Fibroblast of lung (primary cell): ENCODE results near the gene MORN1. TPM values are rescaled to one million over a fixed set of nuclear protein-coding genes. Genes with fewer than 3 reads are reported as not detected.
A peak's percentile ranks its signal among the peaks of the same experiment; 100 is the strongest.

Source experiments
- DNase-seq, 2 donors: peaks; one replicate each; pipeline versions ENCODE4 v3.0.0 to v3.0.0-alpha.2; 2010; ENCODE audit warnings: low read depth in 2 of 2
- H2AFZ ChIP-seq: 2 replicates; pipeline ENCODE4 v1.5.1; 2012; ENCODE audit warnings: low read length, control low read depth, inconsistent platforms
- H3K27ac ChIP-seq: 2 replicates; pipeline ENCODE4 v1.5.1; 2011; ENCODE audit warnings: low read length, control low read depth; ENCODE audit not compliant: insufficient read depth
- H3K27me3 ChIP-seq: 2 replicates; pipeline ENCODE4 v1.5.1; 2011; ENCODE audit warnings: mild to moderate bottlenecking, low read length; ENCODE audit not compliant: control insufficient read depth, insufficient read depth
- H3K36me3 ChIP-seq: 2 replicates; pipeline ENCODE4 v1.5.1; 2011; ENCODE audit warnings: low read length; ENCODE audit not compliant: control insufficient read depth, insufficient read depth
- H3K4me1 ChIP-seq: 2 replicates; pipeline ENCODE4 v1.5.1; 2011; ENCODE audit warnings: low read length; ENCODE audit not compliant: control insufficient read depth, insufficient read depth; ENCODE audit errors: extremely low read depth
- H3K4me2 ChIP-seq: 2 replicates; pipeline ENCODE4 v1.5.1; 2011; ENCODE audit warnings: low read length, control low read depth; ENCODE audit not compliant: insufficient read depth; ENCODE audit errors: extremely low read depth
- H3K4me3 ChIP-seq, 4 experiments: fragments of 200-600 bp in 1 of 4; sonication (generic) in 1 of 4; replicated peaks in 1 of 4; 2 replicates each; pipeline ENCODE4 v1.5.1; 2011 to 2016; ENCODE audit warnings: low read length in 4 of 4, low read depth in 3 of 4, mild to moderate bottlenecking in 3 of 4, control low read depth in 2 of 4, inconsistent platforms in 1 of 4, mixed read lengths in 1 of 4; ENCODE audit not compliant: insufficient read depth in 1 of 4; ENCODE audit errors: control extremely low read depth in 1 of 4
- H3K79me2 ChIP-seq: 2 replicates; pipeline ENCODE4 v1.5.1; 2012; ENCODE audit warnings: mild to moderate bottlenecking, low read length, inconsistent platforms; ENCODE audit not compliant: control insufficient read depth, insufficient read depth
- H3K9ac ChIP-seq: 2 replicates; pipeline ENCODE4 v1.5.1; 2011; ENCODE audit warnings: mild to moderate bottlenecking, low read length, control low read depth; ENCODE audit not compliant: insufficient read depth
- H3K9me3 ChIP-seq: 2 replicates; pipeline ENCODE4 v1.5.1; 2012; ENCODE audit warnings: low read depth, low read length; ENCODE audit not compliant: control insufficient read depth, insufficient read depth
- H4K20me1 ChIP-seq: 2 replicates; pipeline ENCODE4 v1.5.1; 2011; ENCODE audit warnings: low read length; ENCODE audit not compliant: control insufficient read depth, insufficient read depth; ENCODE audit errors: extremely low read depth
- EZH2 ChIP-seq: IDR thresholded peaks from 2 replicates; pipeline ENCODE4 v1.5.1; 2012; ENCODE audit warnings: low read length, control low read depth, mild to moderate bottlenecking; ENCODE audit errors: missing control alignments
- polyA plus RNA-seq, 2 donors: library from polyadenylated mRNA; depleted of rRNA in 1 of 2; stranded (reverse) in 1 of 2; unstranded in 1 of 2; fragments of >200 nt; gene quantifications; 2 replicates each; pipeline ENCODE4 v1.2.1, GENCODE V29; 2011 to 2012; ENCODE audit warnings: missing spikeins in 1 of 2
- total RNA-seq: library from RNA; depleted of rRNA; stranded (reverse); fragments of >200 nt; gene quantifications from 2 replicates; pipeline ENCODE4 v1.2.1, GENCODE V29; 2014
- TF ChIP-seq, protein P1 (sequence below), 2 donors: IDR thresholded peaks in 1 of 2; conservative IDR thresholded peaks in 1 of 2; 1 replicate in 1 of 2; 2 replicates in 1 of 2; pipeline ENCODE4 v1.5.1; 2011 to 2012; ENCODE audit warnings: low read length in 2 of 2, control low read depth in 1 of 2, inconsistent platforms in 1 of 2, low read depth in 1 of 2, mild to moderate bottlenecking in 1 of 2

The MORN1 gene
- total and polyA plus RNA-seq, 2 donors (not counting 1 experiment from before 2014, with no cell fraction given): 3.5 to 10.6 TPM

DNA sequence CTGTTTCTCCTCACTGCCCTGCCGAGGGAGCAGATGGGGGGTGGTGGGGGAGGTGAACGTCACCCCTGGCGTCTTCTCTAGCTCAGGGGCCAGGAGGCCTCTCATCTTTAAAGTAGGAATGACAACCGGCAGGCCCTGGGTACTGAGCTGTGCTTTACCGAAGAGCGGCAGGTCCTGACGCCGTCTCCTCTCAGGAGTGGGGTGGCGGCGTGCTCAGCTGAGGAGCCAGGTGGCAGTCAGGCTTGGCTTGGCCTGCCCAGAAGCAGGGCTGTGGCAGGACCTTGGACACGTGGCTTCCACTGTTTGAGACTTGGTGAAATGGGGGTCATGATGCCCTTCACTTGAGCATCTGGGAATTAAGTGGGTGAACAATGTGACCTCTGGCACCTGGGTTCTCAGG lies 3.4 kb upstream of the MORN1 start:
- Histone ChIP-seq H3K9me3 (no peaks in the 10 kb centered on the region), H3K36me3 (peaks cover 29% of the 10 kb centered on the region), H3K27me3 (no peaks in the 10 kb centered on the region), H4K20me1 (no peaks in the 10 kb centered on the region), H3K79me2 (peaks cover 65% of the 10 kb centered on the region), H3K4me2 (no peak overlapping the region), H2AFZ (no peak overlapping the region), H3K4me3 (no peak overlapping the region), H3K9ac (no peak overlapping the region), H3K4me1 (peaks cover 12% of the 10 kb centered on the region), H3K27ac (no peak overlapping the region)
- no peak for TF ChIP-seq EZH2
- TF ChIP-seq, protein P1, sequence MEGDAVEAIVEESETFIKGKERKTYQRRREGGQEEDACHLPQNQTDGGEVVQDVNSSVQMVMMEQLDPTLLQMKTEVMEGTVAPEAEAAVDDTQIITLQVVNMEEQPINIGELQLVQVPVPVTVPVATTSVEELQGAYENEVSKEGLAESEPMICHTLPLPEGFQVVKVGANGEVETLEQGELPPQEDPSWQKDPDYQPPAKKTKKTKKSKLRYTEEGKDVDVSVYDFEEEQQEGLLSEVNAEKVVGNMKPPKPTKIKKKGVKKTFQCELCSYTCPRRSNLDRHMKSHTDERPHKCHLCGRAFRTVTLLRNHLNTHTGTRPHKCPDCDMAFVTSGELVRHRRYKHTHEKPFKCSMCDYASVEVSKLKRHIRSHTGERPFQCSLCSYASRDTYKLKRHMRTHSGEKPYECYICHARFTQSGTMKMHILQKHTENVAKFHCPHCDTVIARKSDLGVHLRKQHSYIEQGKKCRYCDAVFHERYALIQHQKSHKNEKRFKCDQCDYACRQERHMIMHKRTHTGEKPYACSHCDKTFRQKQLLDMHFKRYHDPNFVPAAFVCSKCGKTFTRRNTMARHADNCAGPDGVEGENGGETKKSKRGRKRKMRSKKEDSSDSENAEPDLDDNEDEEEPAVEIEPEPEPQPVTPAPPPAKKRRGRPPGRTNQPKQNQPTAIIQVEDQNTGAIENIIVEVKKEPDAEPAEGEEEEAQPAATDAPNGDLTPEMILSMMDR (conservative IDR thresholded peaks at IDR 0.05 in 1 of 2, IDR thresholded peaks at IDR 0.05 in 1 of 2; ENCODE audit: low read depth in 1 of 2, low read length in 2 of 2): no peak
- no peak for DNase-seq

DNA sequence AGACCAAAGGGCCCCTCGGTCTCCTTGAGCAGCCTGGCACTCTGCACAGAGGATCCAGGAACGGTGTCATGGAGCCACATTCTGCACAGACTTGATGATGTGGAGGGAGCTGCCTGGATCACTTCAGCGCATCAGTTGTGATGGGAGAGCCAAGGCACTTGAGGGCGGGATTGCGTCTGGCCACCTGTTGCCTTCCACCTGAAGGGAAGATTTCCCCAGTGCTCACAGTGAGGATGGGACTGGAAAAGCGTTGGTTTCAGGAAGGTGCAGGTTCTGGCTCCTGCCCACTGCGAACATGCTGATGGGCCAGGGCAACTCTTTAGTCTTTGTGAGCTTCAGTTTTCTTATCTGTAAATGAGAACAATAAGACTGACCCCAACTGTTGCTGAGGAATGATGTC lies 2.9 kb upstream of the MORN1 start:
- H3K36me3 ChIP-seq: peaks cover 26% of the 10 kb centered on the region

DNA sequence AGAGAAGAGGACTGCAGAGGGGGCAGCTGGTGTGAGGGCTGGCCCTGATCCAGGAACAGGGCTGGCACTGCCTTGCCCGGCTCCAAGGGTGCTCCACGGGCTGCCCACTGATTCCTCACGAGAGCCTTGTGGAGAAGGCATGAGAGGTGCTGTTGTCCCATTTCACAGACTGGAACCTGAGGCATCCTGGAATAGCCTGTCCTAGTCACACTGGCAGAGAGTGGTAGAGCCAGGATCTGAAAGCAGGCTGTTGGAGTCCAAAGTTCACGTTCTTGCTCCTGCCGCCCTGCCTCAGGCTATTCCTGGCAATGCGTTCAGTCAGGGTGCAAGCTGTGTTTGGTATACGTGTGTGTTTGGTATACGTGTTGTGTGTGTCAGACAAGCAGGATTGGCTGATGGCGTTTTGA lies 2.1 kb upstream of the MORN1 start:
- Histone ChIP-seq H2AFZ (no peak overlapping the region), H3K9me3 (no peaks in the 10 kb centered on the region), H3K36me3 (peaks cover 22% of the 10 kb centered on the region), H3K4me3 (peak overlapping the region in 2 of 4 experiments; percentile 90 to 93), H3K9ac (no peak overlapping the region), H4K20me1 (no peaks in the 10 kb centered on the region), H3K27me3 (no peaks in the 10 kb centered on the region), H3K27ac (peak overlapping the region; percentile 36), H3K4me2 (peak overlapping the region; percentile 94), H3K4me1 (peaks cover 12% of the 10 kb centered on the region), H3K79me2 (peaks cover 59% of the 10 kb centered on the region)
- DNase-seq: no peak
- TF ChIP-seq, protein P1 (conservative IDR thresholded peaks at IDR 0.05 in 1 of 2, IDR thresholded peaks at IDR 0.05 in 1 of 2; ENCODE audit: low read depth in 1 of 2, low read length in 2 of 2): no peak
- TF ChIP-seq EZH2: no peak

More for the DNA sequence above, 2.9 kb upstream of the MORN1 start:
- Histone ChIP-seq H3K4me2 (no peak overlapping the region), H3K4me3 (no peak overlapping the region), H3K9me3 (no peaks in the 10 kb centered on the region), H2AFZ (no peak overlapping the region), H3K27me3 (no peaks in the 10 kb centered on the region), H3K4me1 (peaks cover 12% of the 10 kb centered on the region), H4K20me1 (no peaks in the 10 kb centered on the region), H3K9ac (no peak overlapping the region), H3K79me2 (peaks cover 61% of the 10 kb centered on the region), H3K27ac (no peak overlapping the region)
- DNase-seq: no peak
- no peak for TF ChIP-seq EZH2
- TF ChIP-seq, protein P1 (conservative IDR thresholded peaks at IDR 0.05 in 1 of 2, IDR thresholded peaks at IDR 0.05 in 1 of 2; ENCODE audit: low read depth in 1 of 2, low read length in 2 of 2): no peak
